Measurements from ENCODE around the gene WDR77.

The WDR77 gene

GRCh38 chr1:111466480-111466879 is 17.4 kb upstream of the WDR77 start:
- no peak for TF ChIP-seq CTCF (IDR thresholded peaks at IDR 0.05; ENCODE audit: insufficient read depth, low read depth, low read length, missing control alignments)
- DNase-seq (ENCODE audit: low read depth) = no peak
- H3K4me3 ChIP-seq (ENCODE audit: low read depth, low read length) = no peak overlapping the region

- no peak for TF ChIP-seq CTCF (IDR thresholded peaks at IDR 0.05; ENCODE audit: insufficient read depth, low read depth, low read length, missing control alignments)
- no peak overlapping the region for H3K4me3 ChIP-seq (ENCODE audit: low read depth, low read length)
- DNase-seq (ENCODE audit: low read depth) = no peak
Measured at GRCh38 chr1:111465754-111466153, 16.7 kb upstream of the WDR77 start.

- no peak for DNase-seq (ENCODE audit: low read depth)
- TF ChIP-seq CTCF (IDR thresholded peaks at IDR 0.05; ENCODE audit: insufficient read depth, low read depth, low read length, missing control alignments) = no peak
- no peak overlapping the region for H3K4me3 ChIP-seq (ENCODE audit: low read depth, low read length)
Measured at GRCh38 chr1:111463029-111463683, 14.1 kb upstream of the WDR77 start.

- no peak overlapping the region for H3K4me3 ChIP-seq (ENCODE audit: low read depth, low read length)
- no peak for TF ChIP-seq CTCF (IDR thresholded peaks at IDR 0.05; ENCODE audit: insufficient read depth, low read depth, low read length, missing control alignments)
- no peak for DNase-seq (ENCODE audit: low read depth)
Measured at GRCh38 chr1:111462370-111463028, 13.4 kb upstream of the WDR77 start.

GRCh38 chr1:111461765-111462164 is 12.7 kb upstream of the WDR77 start:
- no peak for DNase-seq (ENCODE audit: low read depth)
- TF ChIP-seq CTCF (IDR thresholded peaks at IDR 0.05; ENCODE audit: insufficient read depth, low read depth, low read length, missing control alignments) = no peak
- no peak overlapping the region for H3K4me3 ChIP-seq (ENCODE audit: low read depth, low read length)

GRCh38 chr1:111455642-111456031 is 6.6 kb upstream of the WDR77 start:
- no peak for TF ChIP-seq CTCF (IDR thresholded peaks at IDR 0.05; ENCODE audit: insufficient read depth, low read depth, low read length, missing control alignments)
- H3K4me3 ChIP-seq (ENCODE audit: low read depth, low read length) = no peak overlapping the region
- no peak for DNase-seq (ENCODE audit: low read depth)

All from GM12865 (cell line).